ENCODE measurements around the gene PRR7.
A peak's percentile ranks its signal among the peaks of the same experiment; 100 is the strongest.

PRR7 gene

DNA sequence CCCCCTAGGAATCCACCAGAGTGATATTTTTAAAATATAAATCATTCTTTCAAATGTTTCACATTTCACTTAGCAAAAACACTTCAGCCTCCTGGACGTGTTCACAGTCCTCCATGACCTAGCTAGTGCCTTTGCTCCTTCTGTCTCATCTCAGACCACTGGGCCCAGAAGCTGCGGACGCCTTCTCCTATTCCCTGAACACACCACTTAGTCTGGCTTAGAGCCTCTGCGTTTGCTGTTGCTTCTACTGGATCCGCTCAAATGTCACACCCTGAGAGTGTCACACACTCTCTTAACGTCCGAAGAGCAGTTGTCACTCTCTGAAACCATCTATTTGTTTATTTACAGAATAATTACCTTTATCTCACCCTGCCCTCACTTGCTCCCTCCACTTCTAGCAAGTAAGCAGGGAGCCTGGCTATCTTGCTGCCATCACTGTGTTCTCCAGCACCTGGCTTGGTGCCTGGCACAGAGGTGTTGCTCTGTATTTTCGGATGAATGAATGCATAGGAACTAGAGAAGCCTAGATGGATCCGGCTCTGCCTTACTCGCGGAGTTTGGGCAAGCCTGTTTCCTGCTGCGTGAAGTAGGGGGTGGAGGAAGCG is 21.3 kb upstream of the PRR7 start:
- no peak for DNase-seq

DNA sequence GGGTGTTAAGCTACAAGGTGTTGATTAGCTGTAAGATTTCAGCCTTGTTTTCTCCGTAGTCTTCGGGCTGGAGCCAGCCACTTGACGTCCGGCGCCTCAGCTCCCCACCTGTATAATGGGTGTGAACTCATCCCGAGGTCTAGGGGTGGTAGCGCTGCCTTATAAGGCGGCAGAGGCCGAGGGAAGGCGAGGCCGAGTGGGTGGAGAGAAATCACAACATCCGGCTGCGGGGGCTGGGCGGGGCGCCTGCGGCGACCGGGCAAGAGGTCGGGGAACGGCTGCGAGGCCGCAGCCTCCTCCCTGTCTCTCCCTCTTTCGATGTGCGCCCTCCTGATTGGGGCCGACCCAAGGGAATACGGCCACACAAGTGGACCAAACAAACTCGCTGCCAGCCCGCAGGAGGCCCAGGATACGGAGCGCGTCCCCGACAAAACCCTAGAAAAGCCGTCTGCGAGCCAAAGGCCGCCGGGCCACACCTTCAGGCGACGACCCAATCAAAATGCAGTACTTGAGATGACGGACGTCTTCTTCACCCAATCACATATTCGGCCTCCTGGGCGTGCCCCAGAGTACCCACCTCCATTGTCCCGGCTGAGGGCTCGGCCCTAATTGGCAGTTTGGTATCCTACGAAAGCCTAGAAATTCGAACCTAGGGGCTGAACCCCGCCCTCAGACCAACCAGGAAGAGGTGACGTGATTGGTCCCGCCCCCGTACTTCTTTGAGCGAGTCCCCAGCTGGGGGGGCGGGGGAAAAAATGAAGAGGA is 20.6 kb upstream of the PRR7 start:
- DNase-seq, result peak; percentile 99

DNA sequence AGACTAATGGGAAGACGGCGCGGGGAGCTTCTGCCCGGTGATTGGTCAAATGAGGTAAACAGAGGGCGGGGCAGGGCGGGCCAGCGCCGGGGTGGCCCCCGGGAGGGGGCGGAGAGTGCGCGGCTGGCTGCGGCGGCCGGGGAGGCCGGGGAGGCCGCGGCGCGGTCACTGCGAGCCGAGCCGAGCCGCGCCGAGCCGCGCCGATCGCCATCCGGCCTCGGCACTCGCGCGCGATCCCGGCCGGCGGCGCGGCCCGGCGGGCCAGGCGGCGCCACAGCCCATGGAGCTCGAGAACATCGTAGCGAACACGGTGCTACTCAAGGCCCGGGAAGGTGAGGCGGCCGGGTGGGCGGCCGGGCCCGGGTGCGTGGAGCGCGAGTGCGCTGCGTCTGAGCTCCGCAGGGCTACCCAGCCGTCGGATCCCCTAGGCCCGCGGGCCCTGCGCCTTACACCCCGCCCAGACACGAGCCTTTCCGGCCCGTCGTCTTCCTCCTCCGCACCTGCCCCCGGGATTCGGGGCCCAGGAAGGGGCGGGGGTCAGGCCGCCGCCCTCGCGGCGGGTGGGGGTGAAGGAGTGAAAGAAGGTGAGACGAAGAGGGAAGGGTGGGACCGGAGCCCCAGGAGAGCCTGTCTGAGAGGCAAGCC is 19.9 kb upstream of the PRR7 start, which contains the start of gene GRK6:
TSS of gene GRK6 (plus strand) at position 111 of the 645 bp plus-strand sequence. CDS start at position 281, 170 bp downstream.
- peak; percentile 31 for DNase-seq

DNA sequence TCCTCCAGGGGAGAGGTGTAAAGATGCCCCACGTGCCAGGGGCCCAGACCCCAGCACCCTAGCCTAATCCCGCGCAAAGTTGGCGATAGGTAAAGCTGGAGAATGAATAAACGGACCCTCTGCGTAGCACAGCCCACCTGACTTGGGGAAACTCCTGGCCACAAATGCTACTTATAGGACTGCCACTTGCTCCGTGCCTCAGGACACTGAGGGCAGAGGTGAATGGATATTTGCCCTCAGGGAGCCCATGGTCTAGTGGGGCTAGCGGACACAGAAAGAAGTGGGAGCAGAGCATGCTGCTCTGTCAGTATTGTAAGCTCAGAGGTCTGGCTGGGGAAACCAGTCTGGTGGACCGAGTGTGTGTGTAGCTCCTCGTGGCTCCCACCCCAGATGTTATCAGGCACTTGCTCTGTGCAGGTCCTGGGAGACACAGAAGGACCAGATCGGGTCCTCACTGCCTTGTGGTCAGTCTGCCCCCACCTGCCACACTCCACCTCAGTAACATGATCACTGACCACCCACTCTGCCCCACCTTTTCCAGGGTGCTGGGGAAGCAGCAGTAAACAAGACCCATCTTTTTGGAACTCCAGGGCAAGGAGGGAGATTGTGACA is 19.3 kb upstream of the PRR7 start:
- no peak for DNase-seq

DNA sequence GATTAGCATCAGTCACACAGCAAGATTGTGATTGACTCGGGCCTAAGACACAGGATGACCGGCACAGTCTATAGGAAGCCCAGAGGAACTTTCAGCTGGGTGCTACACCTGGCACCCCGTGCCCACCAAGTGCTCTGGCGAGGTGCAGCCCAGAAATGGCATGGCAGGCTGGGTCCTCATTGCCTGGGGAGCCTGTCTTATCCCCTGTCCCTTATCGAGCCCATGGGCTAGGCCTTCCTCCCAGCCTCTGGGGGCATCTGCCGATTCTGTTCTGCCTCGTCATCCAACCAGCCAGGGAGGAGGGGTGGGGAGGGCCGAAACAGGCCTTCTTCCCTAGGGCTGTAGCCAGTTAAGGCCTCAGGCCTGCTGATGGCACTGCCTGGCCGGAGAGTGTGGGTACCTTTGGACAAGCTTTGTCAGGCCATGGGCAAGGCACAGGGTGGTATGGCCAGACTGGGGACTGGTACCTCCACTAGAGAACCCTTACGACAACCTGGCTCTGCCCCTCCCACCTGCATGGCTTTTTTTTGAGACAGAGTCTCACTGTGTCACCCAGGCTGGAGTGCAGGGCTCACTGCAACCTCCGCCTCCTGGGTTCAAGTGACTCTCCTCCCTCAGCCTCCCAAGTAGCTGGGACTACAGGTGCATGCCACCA is 18.6 kb upstream of the PRR7 start:
- DNase-seq, result no peak

DNA sequence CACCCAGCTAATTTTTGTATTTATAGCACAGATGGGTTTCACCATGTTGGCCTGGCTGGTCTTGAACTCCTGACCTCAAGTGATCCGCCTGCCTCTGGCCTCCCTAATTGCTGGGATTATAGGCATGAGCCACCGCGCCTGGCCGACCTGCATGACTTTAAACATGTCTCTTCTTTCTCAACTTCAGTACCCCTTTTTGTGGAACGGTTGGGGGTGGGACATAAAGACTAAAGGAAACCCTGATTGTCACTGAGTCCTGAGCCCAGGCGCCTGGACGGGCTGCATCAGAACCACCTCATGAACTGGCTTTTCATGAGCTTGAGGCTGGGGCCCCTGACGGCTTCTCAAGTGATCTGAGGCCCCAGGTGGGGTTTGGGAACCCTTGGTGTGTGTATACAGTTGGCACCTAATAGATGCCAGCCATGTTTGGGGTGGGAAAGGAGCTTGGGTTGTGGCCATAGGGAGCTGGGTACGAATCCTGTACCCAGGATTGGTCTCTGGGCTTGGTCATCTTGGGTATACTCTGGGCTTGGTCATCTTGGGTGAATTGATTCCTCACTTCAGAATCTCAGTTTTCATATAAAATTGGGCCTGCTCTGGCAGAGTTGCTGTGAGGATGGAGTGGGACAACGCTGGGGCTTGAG is 17.9 kb upstream of the PRR7 start:
- DNase-seq, result no peak

DNA sequence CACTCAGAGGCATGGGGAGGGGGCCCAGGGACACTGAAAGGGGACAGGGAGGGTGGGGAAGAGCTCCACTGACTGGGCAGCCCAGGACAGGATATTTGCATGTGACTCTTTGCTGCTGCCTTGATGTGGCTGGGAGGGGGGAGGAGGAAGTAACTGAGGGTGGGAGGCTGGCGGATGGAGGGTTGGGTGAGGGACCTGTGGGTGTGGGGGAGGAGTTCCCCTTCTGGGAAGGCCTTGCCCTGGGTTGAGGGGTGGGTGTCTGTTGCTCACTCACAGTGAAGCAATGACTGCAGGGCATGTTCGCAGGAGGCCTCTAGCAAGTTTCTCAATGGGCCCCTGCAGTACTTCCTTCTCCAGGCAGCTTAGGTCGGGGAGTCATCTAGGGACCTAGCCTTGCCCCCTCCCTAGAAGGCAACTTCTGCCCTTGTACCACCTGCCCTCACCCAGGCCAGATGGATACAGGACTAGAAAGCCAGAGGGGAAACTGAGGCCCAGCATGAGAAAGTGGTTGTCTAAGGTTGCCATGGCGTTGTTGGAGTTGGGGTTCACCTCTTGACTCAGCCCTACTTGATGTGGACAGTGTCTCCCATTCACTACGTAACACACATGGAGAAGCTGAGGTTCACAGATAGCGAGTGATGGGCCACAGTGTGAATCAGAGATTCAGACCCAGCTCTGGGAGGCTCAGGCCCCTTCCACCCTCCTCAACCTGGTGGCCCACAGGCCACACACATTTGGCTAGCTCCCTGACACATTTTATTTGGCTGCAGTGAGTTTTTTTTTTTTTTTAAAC is 17.2 kb upstream of the PRR7 start:
- no peak for DNase-seq

DNA sequence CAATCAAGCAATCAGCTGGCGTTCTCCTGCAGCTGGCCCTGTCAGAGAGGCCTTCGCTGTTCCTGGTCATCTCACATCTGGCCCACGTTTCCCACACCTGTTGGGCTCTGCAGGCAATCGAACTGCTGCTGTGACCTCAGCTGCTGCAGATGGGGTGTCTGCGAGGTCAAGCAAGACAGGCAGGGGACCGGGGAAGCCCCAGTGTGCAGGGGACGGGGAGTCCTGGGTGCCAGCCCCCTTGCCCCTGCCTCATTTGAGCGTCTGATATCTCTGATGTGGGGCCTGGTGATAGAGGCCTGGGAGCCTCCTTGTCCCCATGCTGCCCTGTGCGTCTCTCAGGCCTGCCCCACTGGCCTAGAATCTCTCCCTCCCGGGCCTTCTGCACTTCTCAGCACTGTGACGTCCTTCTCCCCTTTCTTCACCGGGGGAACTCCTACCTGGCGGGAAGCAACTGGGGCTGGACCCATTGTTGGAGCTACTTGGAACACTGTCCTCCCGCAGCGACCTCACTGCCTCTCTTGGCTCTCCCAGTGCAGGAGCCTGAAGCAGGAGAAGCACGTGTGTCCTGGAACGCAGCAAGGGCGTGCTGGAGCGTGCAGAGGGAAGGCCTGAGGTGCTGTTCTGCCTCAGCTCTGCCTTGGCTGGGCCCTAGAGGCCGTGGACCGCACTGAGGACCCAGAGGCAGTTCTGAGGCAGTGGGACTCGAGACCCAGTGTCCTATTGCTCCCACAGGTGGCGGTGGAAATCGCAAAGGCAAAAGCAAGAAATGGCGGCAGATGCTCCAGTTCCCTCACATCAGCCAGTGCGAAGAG is 16.3 kb upstream of the PRR7 start:
- no peak for DNase-seq

DNA sequence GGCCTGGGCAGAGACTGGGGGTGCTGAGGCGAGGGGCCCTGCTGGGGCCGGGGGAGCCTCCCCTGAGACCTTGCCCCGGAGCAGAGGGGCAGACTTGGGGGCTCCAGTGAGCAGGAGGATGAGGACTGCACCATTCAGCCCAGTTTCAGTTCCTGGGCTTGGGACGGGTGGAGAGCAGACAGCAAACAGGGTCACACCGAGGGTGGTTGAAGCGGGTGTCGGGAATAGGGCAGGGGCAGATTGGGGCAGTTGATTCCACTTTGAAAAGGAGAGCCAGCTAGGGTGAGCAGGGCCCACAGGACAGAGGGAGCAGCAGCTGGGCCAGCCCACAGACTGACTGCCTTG is 15.7 kb upstream of the PRR7 start:
- DNase-seq, result no peak

DNA sequence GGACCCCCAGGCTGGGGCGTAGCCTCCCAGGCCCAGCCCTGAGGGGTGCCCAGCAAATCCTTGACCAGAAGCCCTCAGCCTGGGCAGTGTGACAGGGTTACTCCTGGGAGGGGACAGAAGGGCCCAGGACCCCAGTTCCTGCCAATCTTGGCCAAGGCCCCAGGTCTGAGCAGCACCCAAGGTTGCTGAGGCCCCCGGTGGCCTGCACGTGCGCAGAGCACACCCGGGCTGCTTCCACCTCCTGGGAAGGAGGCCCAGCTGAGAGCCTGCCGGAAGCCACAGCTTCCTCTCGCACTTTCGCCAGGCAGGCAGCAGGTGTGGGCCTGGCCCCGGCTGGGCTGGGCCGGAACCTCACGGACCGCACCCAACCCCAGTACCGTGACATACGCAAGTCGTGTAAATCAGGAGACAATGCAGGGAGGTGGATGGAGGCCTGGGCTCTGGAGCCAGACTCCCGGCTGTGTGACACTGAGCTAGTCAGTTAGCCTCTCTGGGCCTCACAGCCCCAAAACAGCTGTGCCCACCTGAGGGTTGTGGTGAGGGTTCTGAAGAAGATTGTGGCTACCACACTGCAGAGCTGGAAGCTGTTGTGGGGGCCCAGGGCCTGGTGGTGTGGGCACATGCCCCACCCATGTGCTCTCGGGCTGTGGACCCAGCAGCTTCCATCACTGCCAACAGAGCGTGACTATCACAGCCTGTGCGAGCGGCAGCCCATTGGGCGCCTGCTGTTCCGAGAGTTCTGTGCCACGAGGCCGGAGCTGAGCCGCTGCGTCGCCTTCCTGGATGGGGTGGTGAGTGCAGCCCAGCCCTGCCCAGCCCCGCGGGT is 15.1 kb upstream of the PRR7 start:
- DNase-seq, result no peak

DNA sequence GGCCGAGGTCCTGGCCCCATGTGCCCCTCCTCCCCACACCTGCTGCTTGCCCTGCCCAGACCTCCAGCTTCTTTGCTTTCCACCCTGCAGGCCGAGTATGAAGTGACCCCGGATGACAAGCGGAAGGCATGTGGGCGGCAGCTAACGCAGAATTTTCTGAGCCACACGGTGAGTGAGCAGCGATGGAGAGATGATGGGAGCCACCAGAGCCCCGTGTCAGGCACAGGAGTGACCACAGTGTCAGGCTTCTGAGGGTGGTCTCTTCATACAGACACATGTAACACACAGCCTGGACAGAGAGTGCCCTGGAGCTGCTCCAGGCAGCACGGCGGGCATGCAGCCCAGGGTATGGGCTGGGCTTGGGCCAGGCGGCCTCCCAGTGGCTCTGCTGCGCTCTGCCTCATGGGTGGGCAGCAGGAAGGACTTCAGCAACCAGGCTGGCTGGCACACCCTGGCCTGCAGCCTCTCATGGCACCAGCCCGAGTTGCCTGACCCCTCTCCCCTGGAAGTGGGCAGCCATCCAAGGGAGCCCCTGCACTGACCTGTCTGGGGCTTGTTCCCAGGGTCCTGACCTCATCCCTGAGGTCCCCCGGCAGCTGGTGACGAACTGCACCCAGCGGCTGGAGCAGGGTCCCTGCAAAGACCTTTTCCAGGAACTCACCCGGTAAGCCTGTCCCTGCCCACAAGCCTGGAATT is 14.3 kb upstream of the PRR7 start:
- no peak for DNase-seq

DNA sequence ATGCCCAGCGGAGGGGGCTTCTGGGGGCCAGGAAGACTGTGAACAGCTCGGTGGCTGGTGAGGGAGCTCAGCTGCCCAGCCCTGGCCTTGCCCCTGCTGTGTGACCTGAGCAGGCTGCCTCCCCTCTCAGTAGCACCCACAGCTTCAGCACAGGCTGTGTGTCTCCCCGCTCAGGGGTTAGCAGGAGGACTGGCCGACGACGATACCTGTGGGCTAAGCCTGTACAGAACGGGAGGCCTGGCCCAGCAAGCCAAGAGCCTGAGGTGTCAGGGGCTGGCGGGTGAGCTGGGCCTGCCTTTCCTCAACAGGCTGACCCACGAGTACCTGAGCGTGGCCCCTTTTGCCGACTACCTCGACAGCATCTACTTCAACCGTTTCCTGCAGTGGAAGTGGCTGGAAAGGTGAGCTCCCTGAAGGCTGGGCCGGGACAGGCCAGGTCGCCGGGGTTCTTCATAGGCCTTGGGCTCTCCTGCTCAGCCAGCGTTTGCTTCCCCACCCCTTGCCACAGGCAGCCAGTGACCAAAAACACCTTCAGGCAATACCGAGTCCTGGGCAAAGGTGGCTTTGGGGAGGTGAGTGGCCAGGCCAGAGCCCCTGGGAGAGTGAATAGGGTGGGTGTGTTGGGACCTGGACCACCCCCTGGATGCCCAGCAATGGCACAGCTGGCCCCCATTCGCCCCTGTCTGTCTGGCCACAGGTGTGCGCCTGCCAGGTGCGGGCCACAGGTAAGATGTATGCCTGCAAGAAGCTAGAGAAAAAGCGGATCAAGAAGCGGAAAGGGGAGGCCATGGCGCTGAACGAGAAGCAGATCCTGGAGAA is 13.6 kb upstream of the PRR7 start:
- no peak for DNase-seq

DNA sequence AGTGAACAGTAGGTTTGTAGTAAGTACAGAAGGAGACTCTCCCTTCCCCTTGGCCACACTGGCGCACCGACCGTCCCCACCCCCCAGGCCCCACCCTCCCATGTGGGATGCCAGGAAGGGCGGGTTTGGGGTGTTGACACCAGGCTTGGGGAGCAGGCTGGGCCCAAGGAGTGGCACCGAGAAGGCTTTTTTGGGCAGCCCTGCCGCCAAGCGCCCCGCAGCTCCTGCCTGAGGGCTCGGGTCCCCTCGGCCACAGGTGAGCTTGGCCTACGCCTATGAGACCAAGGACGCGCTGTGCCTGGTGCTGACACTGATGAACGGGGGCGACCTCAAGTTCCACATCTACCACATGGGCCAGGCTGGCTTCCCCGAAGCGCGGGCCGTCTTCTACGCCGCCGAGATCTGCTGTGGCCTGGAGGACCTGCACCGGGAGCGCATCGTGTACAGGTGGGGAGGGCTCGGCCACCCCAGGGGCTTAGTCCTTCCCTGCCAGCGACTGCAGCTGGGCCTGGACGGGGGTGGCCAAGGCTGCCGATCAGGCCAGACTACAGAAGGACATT is 12.9 kb upstream of the PRR7 start:
- DNase-seq, result no peak

DNA sequence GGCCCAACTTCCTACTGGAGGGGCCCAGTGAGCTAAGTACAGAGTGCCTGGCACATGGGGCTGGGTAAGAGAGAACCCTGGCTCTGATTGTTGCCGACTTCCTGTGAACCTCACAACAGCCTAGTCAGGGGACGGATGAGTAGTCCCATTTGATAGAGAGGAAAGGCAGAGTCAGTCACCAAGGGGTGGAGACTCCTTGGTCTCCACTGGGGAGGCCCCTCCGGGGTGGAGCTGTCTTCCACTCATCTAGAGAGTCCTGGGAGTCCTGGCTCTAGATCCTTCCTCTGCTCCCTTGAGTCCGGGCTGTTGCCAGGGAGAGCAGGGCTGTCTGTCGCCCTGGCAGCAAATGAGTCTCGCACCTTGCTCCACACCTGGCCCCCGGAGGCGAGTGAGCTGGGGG is 12.2 kb upstream of the PRR7 start:
- DNase-seq, result no peak

DNA sequence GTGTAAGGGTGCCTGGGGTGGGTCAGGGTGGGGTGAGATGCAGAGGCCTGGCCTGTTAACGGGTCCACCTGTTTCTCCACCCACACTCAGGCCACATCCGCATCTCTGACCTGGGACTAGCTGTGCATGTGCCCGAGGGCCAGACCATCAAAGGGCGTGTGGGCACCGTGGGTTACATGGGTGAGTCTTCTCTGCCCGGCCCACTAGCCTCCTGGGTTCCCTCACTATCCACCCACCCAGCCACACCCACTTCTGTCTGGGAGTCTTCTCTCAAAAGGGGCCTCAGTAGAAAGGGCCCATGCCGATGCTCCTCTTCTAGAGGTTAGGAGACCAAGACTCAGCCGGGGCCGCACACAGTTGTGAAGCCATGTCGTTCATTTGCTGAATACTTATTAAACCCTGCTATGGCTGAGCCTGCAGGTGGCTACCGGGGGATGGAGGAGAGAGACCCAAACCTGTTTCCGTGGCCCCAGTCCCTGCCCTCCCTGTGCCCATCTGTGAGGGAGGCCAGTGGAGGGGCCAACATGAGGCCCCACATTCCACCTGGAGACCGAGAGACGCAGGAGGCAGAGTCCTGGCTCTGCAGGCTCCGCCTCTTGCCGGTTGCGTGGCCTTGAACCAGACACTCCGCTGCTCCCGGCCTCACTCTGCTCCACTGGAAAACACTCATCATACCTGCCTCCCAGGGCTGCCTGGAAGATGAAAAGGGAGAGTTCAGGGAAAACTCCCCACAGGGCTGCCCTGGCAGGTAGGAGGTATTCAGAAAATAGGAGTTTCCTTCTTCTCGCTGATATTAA is 11.5 kb upstream of the PRR7 start:
- DNase-seq, result no peak

DNA sequence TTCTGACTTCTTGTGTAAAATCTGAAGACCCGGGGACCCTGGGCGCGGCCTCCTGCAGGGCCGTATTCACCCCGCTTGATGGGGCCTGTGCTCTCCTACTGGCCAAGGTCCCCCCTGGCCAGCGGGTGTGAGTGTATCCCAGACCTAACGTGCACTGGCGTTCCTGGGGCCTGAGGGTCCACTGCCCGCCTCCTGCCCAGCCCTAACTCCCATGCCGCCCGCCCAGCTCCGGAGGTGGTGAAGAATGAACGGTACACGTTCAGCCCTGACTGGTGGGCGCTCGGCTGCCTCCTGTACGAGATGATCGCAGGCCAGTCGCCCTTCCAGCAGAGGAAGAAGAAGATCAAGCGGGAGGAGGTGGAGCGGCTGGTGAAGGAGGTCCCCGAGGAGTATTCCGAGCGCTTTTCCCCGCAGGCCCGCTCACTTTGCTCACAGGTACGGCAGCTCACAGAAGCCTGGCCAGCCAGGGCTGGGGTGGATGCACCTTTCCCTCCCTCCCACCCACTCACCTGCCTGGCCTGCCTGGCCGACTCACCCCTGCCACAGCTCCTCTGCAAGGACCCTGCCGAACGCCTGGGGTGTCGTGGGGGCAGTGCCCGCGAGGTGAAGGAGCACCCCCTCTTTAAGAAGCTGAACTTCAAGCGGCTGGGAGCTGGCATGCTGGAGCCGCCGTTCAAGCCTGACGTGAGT is 10.6 kb upstream of the PRR7 start:
- no peak for DNase-seq

DNA sequence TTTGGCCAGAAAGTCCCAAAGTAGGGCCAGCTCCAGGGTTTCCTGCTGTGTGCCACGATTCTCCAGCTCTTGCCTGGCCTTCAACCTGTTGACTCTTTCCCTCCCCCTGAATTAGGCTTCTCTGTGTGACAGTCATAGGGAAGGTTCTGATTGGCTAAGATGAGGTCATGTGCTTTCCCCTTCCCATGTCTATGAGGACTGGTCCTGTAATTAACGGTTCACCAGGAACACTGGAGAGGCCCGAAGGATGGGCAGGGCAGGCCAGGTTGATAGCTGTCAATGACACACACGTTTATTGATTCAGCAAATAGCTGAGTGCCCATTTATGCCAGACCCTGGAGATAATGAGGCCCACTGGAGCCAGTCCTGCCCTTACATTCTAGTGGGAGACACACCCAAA is 9.0 kb upstream of the PRR7 start:
- no peak for DNase-seq

All from NCI-H774 (cell line).